Omental fat pad (tissue), 4 donors: ENCODE results near the gene LCN12. TPM values are rescaled to one million over a fixed set of nuclear protein-coding genes. Genes with fewer than 3 reads are reported as not detected.

Experiments
- ATAC-seq: fragments of 150-250 bp; one replicate; pipeline ENCODE4 v1.9.1; 2016; ENCODE audit warnings: mild to moderate bottlenecking, moderate library complexity; ENCODE audit not compliant: low FRiP score
- DNase-seq: peaks from one replicate; pipeline ENCODE4 v3.0.0-alpha.2; 2019; ENCODE audit warnings: low spot score
- total RNA-seq, 4 donors: library from RNA; depleted of rRNA; stranded (reverse); fragments of >200 nt; gene quantifications; one replicate each; pipeline ENCODE4 v1.1.0, GENCODE V29; 2016
- TF ChIP-seq, protein P1 (sequence below), 3 donors: fragments of 450-650 bp; IDR thresholded peaks; one replicate each; pipeline ENCODE4 v1.5.1; 2016 to 2017; ENCODE audit warnings: antibody characterized with exemption in 3 of 3, mild to moderate bottlenecking in 3 of 3, moderate library complexity in 2 of 3

The LCN12 gene
- total RNA-seq, 4 donors from 2014 or later: 0.46 TPM; not detected in 3

DNA sequence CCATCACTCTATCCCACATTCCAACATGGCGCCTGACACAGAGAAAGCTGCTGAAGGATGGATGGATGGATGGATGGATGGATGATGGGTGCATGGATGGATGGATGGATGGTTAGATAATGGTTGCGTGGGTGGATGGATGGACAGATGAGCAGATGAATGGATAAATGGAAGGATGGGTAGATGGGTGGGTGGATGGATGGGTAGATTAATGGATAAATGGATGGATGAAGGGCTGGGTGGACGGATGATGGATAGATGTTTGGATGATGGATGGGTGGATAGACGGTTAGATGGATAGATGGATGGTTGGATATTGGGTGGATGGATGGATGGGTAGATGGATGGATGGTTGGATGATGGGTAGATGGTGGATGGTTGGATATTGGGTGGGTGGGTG, 4.5 kb downstream of the LCN12 start:
- DNase-seq: no peak
- ATAC-seq: no peak
- TF ChIP-seq, protein P1, sequence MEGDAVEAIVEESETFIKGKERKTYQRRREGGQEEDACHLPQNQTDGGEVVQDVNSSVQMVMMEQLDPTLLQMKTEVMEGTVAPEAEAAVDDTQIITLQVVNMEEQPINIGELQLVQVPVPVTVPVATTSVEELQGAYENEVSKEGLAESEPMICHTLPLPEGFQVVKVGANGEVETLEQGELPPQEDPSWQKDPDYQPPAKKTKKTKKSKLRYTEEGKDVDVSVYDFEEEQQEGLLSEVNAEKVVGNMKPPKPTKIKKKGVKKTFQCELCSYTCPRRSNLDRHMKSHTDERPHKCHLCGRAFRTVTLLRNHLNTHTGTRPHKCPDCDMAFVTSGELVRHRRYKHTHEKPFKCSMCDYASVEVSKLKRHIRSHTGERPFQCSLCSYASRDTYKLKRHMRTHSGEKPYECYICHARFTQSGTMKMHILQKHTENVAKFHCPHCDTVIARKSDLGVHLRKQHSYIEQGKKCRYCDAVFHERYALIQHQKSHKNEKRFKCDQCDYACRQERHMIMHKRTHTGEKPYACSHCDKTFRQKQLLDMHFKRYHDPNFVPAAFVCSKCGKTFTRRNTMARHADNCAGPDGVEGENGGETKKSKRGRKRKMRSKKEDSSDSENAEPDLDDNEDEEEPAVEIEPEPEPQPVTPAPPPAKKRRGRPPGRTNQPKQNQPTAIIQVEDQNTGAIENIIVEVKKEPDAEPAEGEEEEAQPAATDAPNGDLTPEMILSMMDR (IDR thresholded peaks at IDR 0.05): no peak

DNA sequence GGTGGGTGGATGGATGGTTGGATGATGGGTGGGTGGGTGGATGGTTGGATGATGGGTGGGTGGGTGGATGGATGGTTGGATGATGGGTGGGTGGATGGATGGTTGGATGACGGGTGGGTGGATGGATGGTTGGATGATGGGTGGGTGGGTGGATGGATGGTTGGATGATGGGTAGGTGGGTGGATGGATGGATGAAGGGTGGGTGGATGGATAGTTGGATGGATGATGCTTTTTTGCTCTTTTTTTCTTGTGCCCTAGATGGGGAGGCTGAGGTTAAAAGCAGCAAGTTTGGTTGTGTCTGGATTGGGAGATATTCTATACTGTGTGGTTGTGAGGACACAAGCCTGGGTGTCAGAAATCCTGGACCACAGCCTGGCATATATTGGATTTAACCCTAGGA, 5.4 kb downstream of the LCN12 start:
- ATAC-seq: no peak
- DNase-seq: no peak
- TF ChIP-seq, protein P1 (IDR thresholded peaks at IDR 0.05): no peak

DNA sequence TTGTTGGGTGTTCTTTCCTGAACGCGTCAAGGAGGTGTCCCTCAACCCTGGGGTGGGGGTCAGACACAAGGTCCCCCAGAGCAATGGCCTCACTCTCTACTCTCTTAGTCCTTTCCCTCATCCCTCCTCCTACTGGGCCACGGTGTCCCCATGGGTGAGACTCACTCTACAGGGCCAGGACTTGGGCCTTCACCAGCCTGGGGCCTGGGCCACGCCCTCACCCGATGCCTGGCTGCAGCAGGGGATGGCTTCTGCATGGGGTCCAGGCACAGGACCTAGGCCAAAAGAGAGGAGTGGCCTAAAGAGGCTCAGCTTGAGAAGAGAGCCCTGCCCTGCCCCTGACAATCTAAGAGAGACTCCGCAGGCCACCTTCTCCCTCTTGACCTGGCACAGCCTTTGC, 5.8 kb downstream of the LCN12 start:
- no peak for ATAC-seq
- no peak for DNase-seq
- TF ChIP-seq, protein P1 (IDR thresholded peaks at IDR 0.05): no peak

DNA sequence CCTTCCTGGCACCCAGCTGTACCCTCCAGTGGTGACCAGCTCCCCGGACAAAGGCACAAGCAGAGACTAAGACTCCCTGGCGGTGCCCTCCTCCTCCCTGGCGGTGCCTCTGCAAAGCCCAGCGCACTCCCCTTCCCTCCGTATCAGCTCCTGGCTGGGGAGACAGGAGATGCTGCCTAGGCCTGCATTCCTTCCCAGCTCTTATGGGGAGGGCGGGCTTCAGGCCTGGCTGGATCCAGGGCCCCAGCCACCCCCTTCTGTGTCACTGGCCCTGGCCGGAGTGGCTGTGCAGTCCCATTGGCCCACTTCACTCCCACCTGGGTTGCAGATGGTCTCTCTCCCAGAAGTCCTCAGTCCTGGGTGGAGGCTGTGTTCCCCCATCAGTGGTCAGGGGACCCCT, 6.4 kb downstream of the LCN12 start:
- TF ChIP-seq, protein P1 (IDR thresholded peaks at IDR 0.05): no peak
- ATAC-seq (no peak), DNase-seq (no peak)

DNA sequence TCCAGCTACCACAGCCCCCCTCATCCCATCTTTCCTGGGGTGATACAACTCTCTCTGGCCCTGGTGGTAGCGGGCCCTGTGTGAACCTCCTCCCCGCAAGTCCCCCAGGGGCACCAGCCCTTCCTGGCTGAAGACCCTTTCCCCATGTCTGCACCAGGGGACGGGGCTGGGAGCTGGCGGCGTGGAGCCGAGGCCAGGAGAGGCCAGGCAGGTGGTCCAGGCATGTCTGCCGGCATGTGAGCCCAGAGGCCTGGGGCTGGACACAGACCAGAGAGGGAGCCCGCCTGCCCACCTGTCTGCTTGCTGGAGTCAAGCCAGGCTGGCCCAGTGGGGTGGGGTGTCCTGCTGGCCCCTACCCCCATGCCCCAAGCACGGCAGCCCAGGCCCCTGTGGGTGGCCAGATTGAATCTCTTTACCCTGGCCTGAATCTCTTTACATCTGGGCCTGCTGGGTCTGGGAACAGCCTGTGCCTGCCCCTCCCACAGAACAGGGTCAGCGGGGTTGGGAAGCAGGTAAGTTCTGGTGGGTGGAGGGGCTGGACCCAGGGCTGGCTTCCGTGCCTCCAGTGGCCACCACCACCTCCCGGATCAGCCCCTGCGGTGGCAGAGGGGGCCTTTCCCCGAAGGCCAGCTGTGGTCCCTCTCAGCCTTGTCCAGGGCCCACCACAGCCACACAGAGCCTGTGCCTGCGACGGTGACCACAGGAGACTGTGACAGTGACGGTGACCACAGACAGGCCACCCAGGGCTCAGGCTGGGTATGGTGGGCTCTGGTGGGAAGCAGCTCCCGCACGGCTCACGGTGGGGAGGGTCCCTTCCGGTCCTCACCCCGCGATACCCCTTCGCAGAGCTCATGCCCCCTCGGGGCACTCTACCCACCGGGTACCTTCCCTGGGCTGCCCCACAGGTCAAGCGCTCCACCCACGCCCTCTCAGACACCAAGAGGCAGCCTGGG, 7.1 kb downstream of the LCN12 start:
- TF ChIP-seq, protein P1 (IDR thresholded peaks at IDR 0.05): no peak
- ATAC-seq: no peak

DNA sequence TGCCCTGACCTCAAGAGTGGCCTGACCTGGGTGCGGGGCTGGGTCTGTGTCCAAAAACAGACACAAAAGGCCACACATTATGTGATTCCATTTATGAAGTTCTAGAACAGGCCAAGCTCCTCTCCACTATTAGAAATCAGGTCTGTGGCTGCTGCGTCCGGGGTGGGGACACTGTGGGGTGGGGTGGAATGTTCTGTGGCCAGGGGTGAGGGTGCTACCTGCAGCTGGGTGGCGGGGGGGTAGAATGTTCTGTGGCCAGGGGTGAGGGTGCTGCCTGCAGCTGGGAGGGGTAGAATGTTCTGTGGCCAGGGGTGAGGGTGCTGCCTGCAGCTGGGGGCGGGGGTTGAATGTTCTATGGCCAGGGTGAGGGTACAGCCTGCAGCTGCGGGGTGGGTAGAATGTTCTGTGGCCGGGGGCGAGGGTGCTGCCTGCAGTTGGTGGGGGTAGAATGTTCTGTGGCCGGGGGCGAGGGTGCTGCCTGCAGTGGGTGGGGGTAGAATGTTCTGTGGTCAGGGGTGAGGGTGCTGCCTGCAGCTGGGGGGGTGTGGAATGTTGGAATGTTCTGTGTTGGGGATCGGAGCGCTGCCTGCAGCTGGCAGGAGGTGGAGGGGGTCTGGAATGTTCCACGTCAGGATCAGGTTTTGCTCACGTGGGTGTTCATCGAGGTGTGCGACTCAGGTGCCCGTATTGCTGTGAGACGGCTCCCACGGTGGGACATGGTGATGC, 8.3 kb downstream of the LCN12 start:
- TF ChIP-seq, protein P1 (IDR thresholded peaks at IDR 0.05): no peak
- no peak for DNase-seq
- no peak for ATAC-seq

More for the DNA sequence above, 7.1 kb downstream of the LCN12 start:
- no peak for DNase-seq
